Measurements from ENCODE around the gene GRHPR.
"Not testable (repeated sequence)": the region's sequence is repeated elsewhere in the genome, so short reads cannot be mapped to it uniquely, and the experiment has no call there.

The GRHPR gene

GRCh38 chr9:37424204-37424685, 1.7 kb downstream of the GRHPR start:
- no peak for DNase-seq

- DNase-seq = no peak
Observed at GRCh38 chr9:37424686-37425297, 2.3 kb downstream of the GRHPR start.

- no peak for DNase-seq
Observed at GRCh38 chr9:37425298-37425752, 2.8 kb downstream of the GRHPR start.

- DNase-seq = not testable (repeated sequence)
Observed at GRCh38 chr9:37426431-37426830, 3.9 kb downstream of the GRHPR start.

- no peak for DNase-seq
Observed at GRCh38 chr9:37426846-37427245, 4.3 kb downstream of the GRHPR start.

GRCh38 chr9:37428345-37428744, 5.8 kb downstream of the GRHPR start:
- no peak for DNase-seq

GRCh38 chr9:37429441-37430285, 7.2 kb downstream of the GRHPR start:
- DNase-seq = no peak

- peak; percentile 57 for DNase-seq
Observed at GRCh38 chr9:37430841-37431597, 8.5 kb downstream of the GRHPR start.

- DNase-seq = no peak
Observed at GRCh38 chr9:37432020-37432419, 9.5 kb downstream of the GRHPR start.

GRCh38 chr9:37433867-37434371, 11.4 kb downstream of the GRHPR start:
- DNase-seq = no peak

- DNase-seq = no peak
Observed at GRCh38 chr9:37436540-37436939, 14.0 kb downstream of the GRHPR start.

GRCh38 chr9:37437010-37437409, 14.5 kb downstream of the GRHPR start:
- no peak for DNase-seq

- DNase-seq = no peak
Observed at GRCh38 chr9:37437621-37438020, 15.1 kb downstream of the GRHPR start.

- no peak for DNase-seq
Observed at GRCh38 chr9:37438359-37438758, 15.9 kb downstream of the GRHPR start.

GRCh38 chr9:37441776-37442370, 19.4 kb downstream of the GRHPR start:
- DNase-seq = no peak

- no peak for DNase-seq
Observed at GRCh38 chr9:37442556-37442955, 20.1 kb downstream of the GRHPR start.

GRCh38 chr9:37443566-37443965, 21.1 kb downstream of the GRHPR start:
- no peak for DNase-seq

GRCh38 chr9:37444890-37445289, 22.4 kb downstream of the GRHPR start:
- DNase-seq = no peak

GRCh38 chr9:37445832-37446231, 23.3 kb downstream of the GRHPR start:
- no peak for DNase-seq

- no peak for DNase-seq
Observed at GRCh38 chr9:37446401-37446800, 23.9 kb downstream of the GRHPR start.

- DNase-seq = no peak
Observed at GRCh38 chr9:37447111-37447510, 24.6 kb downstream of the GRHPR start.

- DNase-seq = peak; percentile 45
Observed at GRCh38 chr9:37449862-37450632, 27.6 kb downstream of the GRHPR start.
